Prostate gland (tissue), 2 donors: Measurements from ENCODE around the gene PKP4.

Experiments
- POLR2AphosphoS5 ChIP-seq: sonication (generic); formaldehyde crosslinking; IDR thresholded peaks from one replicate; pipeline ENCODE4 v1.6.1; 2017; ENCODE audit warnings: antibody characterized with exemption
- TF ChIP-seq, protein P1 (sequence below), 4 experiments: fragments of 200-600 bp in 2 of 4; fragments of 450-650 bp in 2 of 4; sonication (generic) in 2 of 4; IDR thresholded peaks; 1 replicate in 3 of 4; 2 replicates in 1 of 4; pipeline ENCODE4 v1.5.1; 2016 to 2019; ENCODE audit warnings: antibody characterized with exemption in 4 of 4, mild to moderate bottlenecking in 2 of 4, moderate library complexity in 2 of 4

DNA sequence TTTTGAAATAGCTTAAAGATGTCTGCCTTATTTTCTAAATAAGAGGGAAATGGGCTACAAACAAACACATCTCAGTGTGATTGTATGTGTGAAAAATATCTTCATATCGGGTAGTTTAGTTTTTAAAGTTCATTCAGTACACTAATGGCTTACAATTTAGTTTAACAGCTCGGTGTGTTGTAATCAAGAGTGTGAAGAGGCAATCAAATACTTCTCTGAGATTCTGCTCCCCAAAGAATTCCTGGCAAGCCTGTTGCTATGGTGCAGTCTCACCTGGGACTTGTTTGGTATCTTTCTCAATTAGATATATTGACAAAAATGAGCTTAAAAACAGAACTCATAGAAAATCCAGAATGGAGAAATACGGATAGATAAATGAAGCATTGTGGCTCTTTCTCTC, 99.4 kb downstream of the PKP4 start:
- TF ChIP-seq, protein P1, sequence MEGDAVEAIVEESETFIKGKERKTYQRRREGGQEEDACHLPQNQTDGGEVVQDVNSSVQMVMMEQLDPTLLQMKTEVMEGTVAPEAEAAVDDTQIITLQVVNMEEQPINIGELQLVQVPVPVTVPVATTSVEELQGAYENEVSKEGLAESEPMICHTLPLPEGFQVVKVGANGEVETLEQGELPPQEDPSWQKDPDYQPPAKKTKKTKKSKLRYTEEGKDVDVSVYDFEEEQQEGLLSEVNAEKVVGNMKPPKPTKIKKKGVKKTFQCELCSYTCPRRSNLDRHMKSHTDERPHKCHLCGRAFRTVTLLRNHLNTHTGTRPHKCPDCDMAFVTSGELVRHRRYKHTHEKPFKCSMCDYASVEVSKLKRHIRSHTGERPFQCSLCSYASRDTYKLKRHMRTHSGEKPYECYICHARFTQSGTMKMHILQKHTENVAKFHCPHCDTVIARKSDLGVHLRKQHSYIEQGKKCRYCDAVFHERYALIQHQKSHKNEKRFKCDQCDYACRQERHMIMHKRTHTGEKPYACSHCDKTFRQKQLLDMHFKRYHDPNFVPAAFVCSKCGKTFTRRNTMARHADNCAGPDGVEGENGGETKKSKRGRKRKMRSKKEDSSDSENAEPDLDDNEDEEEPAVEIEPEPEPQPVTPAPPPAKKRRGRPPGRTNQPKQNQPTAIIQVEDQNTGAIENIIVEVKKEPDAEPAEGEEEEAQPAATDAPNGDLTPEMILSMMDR (IDR thresholded peaks at IDR 0.05), result no peak
- TF ChIP-seq POLR2AphosphoS5, result no peak
